Measurements from ENCODE around the gene UBASH3A.

DNA sequence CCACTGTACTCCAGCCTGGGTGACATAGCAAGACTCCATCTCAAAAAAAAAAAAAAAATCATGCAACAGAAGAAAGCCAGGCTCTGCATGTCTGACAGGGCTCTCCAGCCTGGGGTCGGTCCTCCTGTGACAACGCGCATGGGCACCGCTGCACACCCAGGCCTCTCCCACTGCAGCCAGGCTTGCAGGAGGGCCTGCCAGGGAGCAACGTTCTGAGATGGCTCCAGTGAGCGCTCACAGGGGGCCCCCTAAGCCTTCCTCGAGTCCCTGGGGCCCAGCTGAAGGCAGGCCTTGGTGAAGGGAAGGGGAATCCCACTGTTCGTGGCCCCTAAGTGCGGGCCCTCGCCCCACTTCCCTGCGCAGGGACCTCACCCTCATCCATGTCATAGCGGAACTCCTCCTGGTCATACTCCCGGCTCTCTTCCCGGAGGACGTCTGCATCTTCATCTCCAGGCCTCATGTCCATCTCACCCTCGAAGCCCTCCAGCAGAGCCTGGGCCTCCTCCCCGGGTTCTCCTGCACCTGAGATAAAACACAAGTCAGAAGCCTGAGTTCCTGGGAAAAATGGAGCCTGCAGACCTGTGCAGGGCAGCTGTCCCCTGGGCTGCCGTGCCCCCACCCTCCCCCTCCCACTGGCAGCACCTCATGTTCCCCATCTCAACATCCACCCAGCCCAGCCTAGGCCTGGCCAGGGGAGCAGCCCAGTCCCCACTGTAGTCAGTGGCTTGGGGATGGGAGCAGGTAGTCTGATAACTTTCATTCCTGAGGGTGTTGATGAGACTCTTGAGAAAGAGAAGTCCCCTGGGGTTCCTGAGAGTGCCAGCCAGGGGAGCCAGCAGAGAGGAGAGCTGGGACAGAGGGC lies 72.1 kb downstream of the UBASH3A start:
- no peak for TF ChIP-seq CTCF (IDR thresholded peaks at IDR 0.05)
- no peak for TF ChIP-seq POLR2A (IDR thresholded peaks at IDR 0.05)
